A673 (cell line): ENCODE measurements around the gene PCSK1N. TPM values are rescaled to one million over a fixed set of nuclear protein-coding genes. Genes with fewer than 3 reads are reported as not detected.

Source experiments
- BruUV-seq: library from RNA; stranded (reverse); fragments of 400-500 nt; replicated peaks from 2 replicates; lab custom pipeline; 2021; lab: Mats Ljungman, UMichigan
- CTCF ChIA-PET: fragments of 300-600 bp; sonication (Branson Sonifier 250); formaldehyde crosslinking; loops from one replicate; lab custom pipeline; 2022; ENCODE audit warnings: antibody characterized with exemption; lab: Charles Lee
- POLR2A ChIA-PET: fragments of 300-600 bp; sonication (Branson Sonifier 250); formaldehyde crosslinking; loops from one replicate; lab custom pipeline; 2022; ENCODE audit warnings: antibody characterized with exemption; ENCODE audit not compliant: low non-redundant PET; lab: Charles Lee
- DNase-seq: peaks from one replicate; pipeline ENCODE4 v3.0.0-alpha.2; 2015; ENCODE audit warnings: low spot score
- H3K27ac ChIP-seq: fragments of 200-600 bp; sonication (generic); 2 replicates; pipeline ENCODE4 v1.5.1; 2016; ENCODE audit warnings: mixed run types, low read depth, mild to moderate bottlenecking, mixed read lengths, antibody characterized with exemption, low read length; ENCODE audit not compliant: poor library complexity, severe bottlenecking
- H3K27me3 ChIP-seq: fragments of 200-600 bp; sonication (generic); replicated peaks from 2 replicates; pipeline ENCODE4 v1.6.1; 2017; ENCODE audit warnings: mixed run types, low read depth, mild to moderate bottlenecking, mixed read lengths, antibody characterized with exemption, low read length; ENCODE audit not compliant: insufficient read depth, poor library complexity
- H3K36me3 ChIP-seq: fragments of 200-600 bp; sonication (generic); 2 replicates; pipeline ENCODE4 v1.6.1; 2016; ENCODE audit warnings: mixed run types, mild to moderate bottlenecking, mixed read lengths, antibody characterized with exemption, low read length; ENCODE audit not compliant: insufficient read depth, poor library complexity, severe bottlenecking
- H3K4me1 ChIP-seq: fragments of 200-600 bp; sonication (generic); 2 replicates; pipeline ENCODE4 v1.6.1; 2017; ENCODE audit warnings: mixed run types, mild to moderate bottlenecking, mixed read lengths, antibody characterized with exemption, low read length; ENCODE audit not compliant: insufficient read depth, poor library complexity, severe bottlenecking
- H3K4me3 ChIP-seq: fragments of 200-600 bp; sonication (generic); 2 replicates; pipeline ENCODE4 v1.5.1; 2016; ENCODE audit warnings: low read depth, mixed run types, mild to moderate bottlenecking, mixed read lengths, low read length; ENCODE audit not compliant: poor library complexity, severe bottlenecking
- H3K9me3 ChIP-seq: fragments of 200-600 bp; sonication (generic); 2 replicates; pipeline ENCODE4 v1.6.1; 2016; ENCODE audit warnings: mixed run types, low read depth, mild to moderate bottlenecking, mixed read lengths, antibody characterized with exemption, low read length; ENCODE audit not compliant: poor library complexity, severe bottlenecking
- EZH2 ChIP-seq: fragments of 200-600 bp; sonication (generic); IDR thresholded peaks from 2 replicates; pipeline ENCODE4 v1.6.1; 2017; ENCODE audit warnings: borderline replicate concordance, low read depth, mild to moderate bottlenecking, mixed read lengths, antibody characterized with exemption, low read length; ENCODE audit not compliant: poor library complexity, severe bottlenecking
- intact Hi-C: fragments of 100-400 bp; cut with micrococcal nuclease; formaldehyde crosslinking; loops from one replicate; pipeline ENCODE4 v1.10.0; 2022; ENCODE audit not compliant: unreplicated experiment
- total RNA-seq: library from RNA; stranded (reverse); gene quantifications from 2 replicates; pipeline ENCODE4 v1.2.3, GENCODE V29; 2021
- TF ChIP-seq, protein P1 (sequence below): fragments of 300-800, 200-600 bp; sonication (generic); conservative IDR thresholded peaks from 2 replicates; pipeline ENCODE4 v1.5.1; 2017; ENCODE audit warnings: low read depth, mild to moderate bottlenecking, antibody characterized with exemption, low read length, moderate library complexity, mixed read lengths

PCSK1N gene
- total RNA-seq, 1 experiment from 2014 or later, result 16.9 TPM

DNA sequence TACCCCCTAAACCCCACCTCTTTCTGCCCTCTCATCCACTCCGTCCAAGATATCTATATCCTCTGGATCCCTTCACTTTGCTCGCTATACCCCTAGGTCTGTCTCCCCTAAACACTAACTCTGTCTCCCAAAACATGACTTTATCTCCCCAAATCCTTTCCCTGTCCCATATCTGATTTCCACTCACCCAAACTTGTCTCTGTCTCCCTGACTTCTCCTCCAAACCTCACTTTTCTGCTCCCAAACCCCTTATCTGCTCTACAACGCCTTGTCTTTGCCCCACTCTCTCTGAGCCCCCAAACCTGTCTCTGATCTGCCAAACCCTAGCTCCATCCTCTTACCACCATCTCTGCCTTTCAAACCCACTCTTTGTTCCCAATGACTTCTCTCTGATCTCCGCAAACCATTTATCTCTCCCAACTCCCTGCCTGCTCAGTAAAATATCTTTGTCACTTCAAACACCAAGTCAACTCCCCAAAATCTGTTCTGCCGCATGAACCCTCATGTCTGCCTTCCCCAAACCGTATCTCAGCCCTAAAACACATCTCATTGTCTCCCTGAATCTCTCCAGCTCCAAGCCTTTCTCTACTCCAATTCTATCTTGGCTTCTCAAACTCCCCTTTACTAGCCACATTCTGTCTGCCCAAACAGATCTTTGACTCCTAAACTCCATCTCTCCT is 48.4 kb downstream of the PCSK1N start:
- ChIA-PET POLR2A (no interaction called here), CTCF (interaction anchor here (0.5 kb wide), 1 partner anchor 1632 kb away, joined by 7 read pairs; no protein-coding TSS in a partner anchor)
- no TSS peak for BruUV-seq
- intact Hi-C loops, result no loop called here
- no peaks in the 10 kb centered on the region for H3K9me3 ChIP-seq
- DNase-seq, result no peak
- no peak overlapping the region for H3K4me3 ChIP-seq
- no peak for TF ChIP-seq EZH2
- TF ChIP-seq, protein P1, sequence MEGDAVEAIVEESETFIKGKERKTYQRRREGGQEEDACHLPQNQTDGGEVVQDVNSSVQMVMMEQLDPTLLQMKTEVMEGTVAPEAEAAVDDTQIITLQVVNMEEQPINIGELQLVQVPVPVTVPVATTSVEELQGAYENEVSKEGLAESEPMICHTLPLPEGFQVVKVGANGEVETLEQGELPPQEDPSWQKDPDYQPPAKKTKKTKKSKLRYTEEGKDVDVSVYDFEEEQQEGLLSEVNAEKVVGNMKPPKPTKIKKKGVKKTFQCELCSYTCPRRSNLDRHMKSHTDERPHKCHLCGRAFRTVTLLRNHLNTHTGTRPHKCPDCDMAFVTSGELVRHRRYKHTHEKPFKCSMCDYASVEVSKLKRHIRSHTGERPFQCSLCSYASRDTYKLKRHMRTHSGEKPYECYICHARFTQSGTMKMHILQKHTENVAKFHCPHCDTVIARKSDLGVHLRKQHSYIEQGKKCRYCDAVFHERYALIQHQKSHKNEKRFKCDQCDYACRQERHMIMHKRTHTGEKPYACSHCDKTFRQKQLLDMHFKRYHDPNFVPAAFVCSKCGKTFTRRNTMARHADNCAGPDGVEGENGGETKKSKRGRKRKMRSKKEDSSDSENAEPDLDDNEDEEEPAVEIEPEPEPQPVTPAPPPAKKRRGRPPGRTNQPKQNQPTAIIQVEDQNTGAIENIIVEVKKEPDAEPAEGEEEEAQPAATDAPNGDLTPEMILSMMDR, result no peak
- H3K4me1 ChIP-seq, result no peaks in the 10 kb centered on the region
- H3K36me3 ChIP-seq, result no peaks in the 10 kb centered on the region
- no peaks in the 10 kb centered on the region for H3K27me3 ChIP-seq
- no peak overlapping the region for H3K27ac ChIP-seq

DNA sequence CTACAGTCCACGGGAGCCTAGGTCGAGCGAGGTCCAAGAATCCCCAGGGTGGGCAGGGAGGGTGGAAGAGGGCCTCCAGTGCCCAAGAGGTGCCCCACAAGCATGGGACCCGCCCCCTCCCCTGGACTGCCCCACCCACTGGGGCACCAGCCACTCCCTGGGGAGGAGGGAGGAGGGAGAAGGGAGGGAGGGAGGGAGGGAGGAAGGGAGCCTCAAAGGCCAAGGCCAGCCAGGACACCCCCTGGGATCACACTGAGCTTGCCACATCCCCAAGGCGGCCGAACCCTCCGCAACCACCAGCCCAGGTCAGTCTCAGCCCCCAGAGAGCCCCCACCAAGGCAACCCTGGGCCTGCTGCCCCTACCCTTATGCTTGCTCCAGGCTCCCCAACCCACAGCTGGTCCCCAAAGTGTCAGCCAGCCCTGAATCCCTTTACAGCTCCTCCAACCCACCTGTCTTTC is 49.0 kb downstream of the PCSK1N start, which contains the start of gene GATA1:
Gene GATA1, plus strand, starts transcription at position 250 of the 460 bp plus-strand sequence. CDS start 4,520 bp downstream, outside the sequence.
- Histone ChIP-seq H3K9me3 (no peaks in the 10 kb centered on the region), H3K27me3 (no peaks in the 10 kb centered on the region), H3K4me3 (no peak within 1 kb of the TSS), H3K27ac (no peak within 1 kb of the TSS), H3K4me1 (no peaks in the 10 kb centered on the region), H3K36me3 (no peaks in the 10 kb centered on the region)
- no peak for TF ChIP-seq EZH2
- TF ChIP-seq, protein P1, result no peak
- BruUV-seq, result no TSS peak
- DNase-seq, result no peak
- CTCF ChIA-PET, result interaction anchor here (0.5 kb wide), 1 partner anchor 1632 kb away, joined by 7 read pairs; no protein-coding TSS in a partner anchor
- intact Hi-C loops, result no loop called here
- POLR2A ChIA-PET, result no interaction called here

DNA sequence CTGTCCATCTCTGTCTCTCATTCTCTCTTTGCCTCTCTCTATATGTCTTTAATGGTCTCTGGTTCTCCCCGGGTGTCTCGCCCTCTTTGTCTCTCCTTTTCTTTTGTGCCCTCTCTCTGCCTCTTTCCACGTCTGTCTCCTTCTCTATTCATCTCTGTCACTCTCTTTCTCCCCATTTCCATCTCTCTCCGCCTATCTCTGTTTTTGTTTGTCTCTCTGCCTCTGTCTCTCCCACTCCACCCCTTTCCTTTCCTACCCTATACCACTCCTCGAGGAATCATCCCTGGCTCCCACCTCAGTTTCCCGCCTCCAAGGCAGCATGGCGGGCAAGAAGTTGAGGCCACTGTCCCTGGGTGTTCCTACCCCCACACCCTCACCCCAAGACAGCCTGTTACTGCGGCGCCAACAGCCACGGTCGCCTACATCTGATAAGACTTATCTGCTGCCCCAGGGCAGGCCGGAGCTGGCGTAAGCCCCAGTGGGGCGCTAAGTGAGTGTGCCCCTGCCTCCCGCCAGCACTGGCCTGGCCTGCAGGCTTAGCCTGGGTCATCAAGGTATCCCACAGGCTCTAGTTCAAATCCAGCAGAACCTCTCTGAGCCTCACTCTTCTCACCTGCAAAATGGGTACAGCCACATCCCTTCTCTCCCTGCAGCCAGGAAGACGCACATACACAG is 49.7 kb downstream of the PCSK1N start:
- H3K4me3 ChIP-seq, result no peak overlapping the region
- ChIA-PET CTCF (no interaction called here), POLR2A (no interaction called here)
- H3K27me3 ChIP-seq, result no peaks in the 10 kb centered on the region
- no peaks in the 10 kb centered on the region for H3K9me3 ChIP-seq
- no peak overlapping the region for H3K27ac ChIP-seq
- no peaks in the 10 kb centered on the region for H3K36me3 ChIP-seq
- BruUV-seq, result no TSS peak
- DNase-seq, result no peak
- H3K4me1 ChIP-seq, result no peaks in the 10 kb centered on the region
- intact Hi-C loops, result no loop called here
- no peak for TF ChIP-seq EZH2
- TF ChIP-seq, protein P1, result no peak
